Spleen (tissue), 7 donors: ENCODE measurements around the gene ATP5F1D.

Source experiments
- POLR2A ChIP-seq, 3 donors: fragments of 450-650 bp; IDR thresholded peaks; one replicate each; pipeline ENCODE4 v1.5.1; 2017; ENCODE audit warnings: antibody characterized with exemption in 3 of 3, mild to moderate bottlenecking in 1 of 3
- POLR2AphosphoS5 ChIP-seq, 3 donors: sonication (generic); formaldehyde crosslinking; IDR thresholded peaks; one replicate each; pipeline ENCODE4 v1.5.1; 2017; ENCODE audit warnings: antibody characterized with exemption in 3 of 3
- TF ChIP-seq, protein P1 (sequence below), 11 experiments: fragments of 200-600 bp in 7 of 11; fragments of 450-650 bp in 4 of 11; sonication (generic) in 4 of 11; IDR thresholded peaks in 8 of 11; conservative IDR thresholded peaks in 3 of 11; 1 replicate in 7 of 11; 2 replicates in 4 of 11; pipeline versions ENCODE4 v1.4.0 to v1.8.0; 2016 to 2021; ENCODE audit warnings: antibody characterized with exemption in 11 of 11, inconsistent platforms in 4 of 11, mild to moderate bottlenecking in 1 of 11
- donor health status: DM: no; HTN: no; CAD: no; lungs with moderate emphysema.
- donor health status: DM: no; HTN: no; CAD: no.
- donor health status: DM: no; HTN: no; CAD: no.

DNA sequence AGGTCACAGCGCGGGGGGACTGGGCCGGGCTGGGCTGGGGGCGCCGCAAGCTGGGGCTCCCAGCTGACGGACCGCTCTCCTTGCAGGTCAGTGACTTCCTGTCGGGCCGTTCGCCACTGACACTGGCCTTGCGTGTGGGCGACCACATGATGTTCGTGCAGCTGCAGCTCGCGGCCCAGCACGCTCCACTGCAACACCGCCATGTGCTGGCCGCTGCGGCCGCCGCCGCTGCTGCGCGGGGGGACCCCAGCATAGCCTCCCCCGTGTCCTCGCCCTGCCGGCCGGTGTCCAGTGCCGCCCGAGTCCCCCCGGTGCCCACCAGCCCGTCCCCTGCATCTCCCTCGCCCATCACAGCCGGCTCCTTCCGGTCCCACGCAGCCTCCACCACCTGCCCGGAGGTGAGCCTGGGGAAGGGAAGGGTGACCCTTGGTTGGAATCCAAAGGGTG lies 12.6 kb downstream of the ATP5F1D start:
- TF ChIP-seq, protein P1, sequence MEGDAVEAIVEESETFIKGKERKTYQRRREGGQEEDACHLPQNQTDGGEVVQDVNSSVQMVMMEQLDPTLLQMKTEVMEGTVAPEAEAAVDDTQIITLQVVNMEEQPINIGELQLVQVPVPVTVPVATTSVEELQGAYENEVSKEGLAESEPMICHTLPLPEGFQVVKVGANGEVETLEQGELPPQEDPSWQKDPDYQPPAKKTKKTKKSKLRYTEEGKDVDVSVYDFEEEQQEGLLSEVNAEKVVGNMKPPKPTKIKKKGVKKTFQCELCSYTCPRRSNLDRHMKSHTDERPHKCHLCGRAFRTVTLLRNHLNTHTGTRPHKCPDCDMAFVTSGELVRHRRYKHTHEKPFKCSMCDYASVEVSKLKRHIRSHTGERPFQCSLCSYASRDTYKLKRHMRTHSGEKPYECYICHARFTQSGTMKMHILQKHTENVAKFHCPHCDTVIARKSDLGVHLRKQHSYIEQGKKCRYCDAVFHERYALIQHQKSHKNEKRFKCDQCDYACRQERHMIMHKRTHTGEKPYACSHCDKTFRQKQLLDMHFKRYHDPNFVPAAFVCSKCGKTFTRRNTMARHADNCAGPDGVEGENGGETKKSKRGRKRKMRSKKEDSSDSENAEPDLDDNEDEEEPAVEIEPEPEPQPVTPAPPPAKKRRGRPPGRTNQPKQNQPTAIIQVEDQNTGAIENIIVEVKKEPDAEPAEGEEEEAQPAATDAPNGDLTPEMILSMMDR (IDR thresholded peaks at IDR 0.05 in 8 of 11, conservative IDR thresholded peaks at IDR 0.05 in 3 of 11): no peak
- TF ChIP-seq POLR2A (IDR thresholded peaks at IDR 0.05) (no peak), POLR2AphosphoS5 (IDR thresholded peaks at IDR 0.05) (peak; percentile 18 to 85 (median 80))
